Large intestine (tissue), 3 donors: Measurements from ENCODE around the gene UCKL1. TPM values are rescaled to one million over a fixed set of nuclear protein-coding genes. Genes with fewer than 3 reads are reported as not detected.
A peak's percentile ranks its signal among the peaks of the same experiment; 100 is the strongest.

Source experiments
- DNase-seq, 2 donors: peaks; one replicate each; pipeline versions ENCODE4 v3.0.0 to v3.0.0-alpha.2; 2013
- H3K27ac ChIP-seq: one replicate; pipeline ENCODE4 v1.5.1; 2013; ENCODE audit warnings: low read length
- H3K27me3 ChIP-seq: 2 replicates; pipeline ENCODE4 v1.6.1; 2013; ENCODE audit warnings: low read length; ENCODE audit not compliant: control insufficient read depth, insufficient read depth
- H3K36me3 ChIP-seq: 2 replicates; pipeline ENCODE4 v1.6.1; 2013; ENCODE audit warnings: low read length; ENCODE audit not compliant: control insufficient read depth, insufficient read depth
- H3K4me1 ChIP-seq: one replicate; pipeline ENCODE4 v1.6.1; 2013; ENCODE audit warnings: low read length; ENCODE audit not compliant: control insufficient read depth, insufficient read depth
- H3K4me3 ChIP-seq: one replicate; pipeline ENCODE4 v1.5.1; 2013; ENCODE audit warnings: low read length
- H3K9me3 ChIP-seq: one replicate; pipeline ENCODE4 v1.6.1; 2013; ENCODE audit warnings: mild to moderate bottlenecking, low read depth, low read length, moderate library complexity; ENCODE audit not compliant: control insufficient read depth
- WGBS: methylation state at CpG from one replicate; pipeline ENCODE4 v1.1.5; 2013; ENCODE audit warnings: low lambda C conversion rate; ENCODE audit not compliant: insufficient coverage; 5-methylcytosine and 5-hydroxymethylcytosine counted together
- polyA plus RNA-seq: library from polyadenylated mRNA; unstranded; fragments of 120-200 nt; gene quantifications from one replicate; pipeline ENCODE4 v1.2.1, GENCODE V29; 2013

Gene UCKL1
- polyA plus RNA-seq, 1 donor = 54.2 TPM

DNA sequence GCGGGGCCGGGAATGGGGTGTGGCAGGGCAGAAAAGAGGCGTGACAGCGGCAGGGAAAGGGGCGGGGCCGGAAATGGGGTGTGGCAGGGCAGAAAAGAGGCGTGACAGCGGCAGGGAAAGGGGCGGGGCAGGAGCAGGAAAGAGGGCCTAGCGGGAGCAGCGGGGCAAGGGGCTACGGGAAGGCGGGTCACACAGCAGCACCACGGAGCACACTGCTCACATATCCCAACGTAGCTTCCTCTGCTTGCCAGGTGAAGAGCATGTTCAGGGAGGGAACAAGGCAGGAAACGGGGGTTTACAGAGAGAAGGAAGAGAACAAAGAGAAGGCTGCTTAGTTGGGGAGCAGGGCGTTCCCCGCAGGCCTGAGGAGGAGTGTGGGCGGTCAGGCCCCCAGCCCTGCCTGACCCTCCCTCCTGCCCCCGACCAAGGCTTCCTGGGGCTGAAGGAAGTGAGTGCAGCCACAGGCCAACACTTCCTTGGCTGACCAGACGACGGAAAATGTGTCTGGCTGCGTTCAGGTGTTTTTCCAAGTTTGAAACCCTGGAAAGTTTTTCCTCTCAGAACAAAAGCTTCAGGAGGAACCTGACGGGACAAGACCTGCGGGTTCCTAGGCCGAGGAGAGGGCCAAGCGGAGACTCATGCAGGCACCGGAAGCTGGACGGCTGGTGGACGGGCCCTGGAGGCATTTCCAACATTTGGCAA, 13.8 kb downstream of the UCKL1 start:
- peaks cover 30% of the 10 kb centered on the region for H3K9me3 ChIP-seq
- H3K4me1 ChIP-seq = peaks cover 4% of the 10 kb centered on the region
- 87% methylated on average over 3 of the region's 30 CpGs for WGBS
- H3K27me3 ChIP-seq = no peaks in the 10 kb centered on the region
- DNase-seq = peak in 1 of 2 donors; percentile 40
- peak overlapping the region; percentile 38 for H3K27ac ChIP-seq
- peaks cover 71% of the 10 kb centered on the region for H3K36me3 ChIP-seq
- no peak overlapping the region for H3K4me3 ChIP-seq

DNA sequence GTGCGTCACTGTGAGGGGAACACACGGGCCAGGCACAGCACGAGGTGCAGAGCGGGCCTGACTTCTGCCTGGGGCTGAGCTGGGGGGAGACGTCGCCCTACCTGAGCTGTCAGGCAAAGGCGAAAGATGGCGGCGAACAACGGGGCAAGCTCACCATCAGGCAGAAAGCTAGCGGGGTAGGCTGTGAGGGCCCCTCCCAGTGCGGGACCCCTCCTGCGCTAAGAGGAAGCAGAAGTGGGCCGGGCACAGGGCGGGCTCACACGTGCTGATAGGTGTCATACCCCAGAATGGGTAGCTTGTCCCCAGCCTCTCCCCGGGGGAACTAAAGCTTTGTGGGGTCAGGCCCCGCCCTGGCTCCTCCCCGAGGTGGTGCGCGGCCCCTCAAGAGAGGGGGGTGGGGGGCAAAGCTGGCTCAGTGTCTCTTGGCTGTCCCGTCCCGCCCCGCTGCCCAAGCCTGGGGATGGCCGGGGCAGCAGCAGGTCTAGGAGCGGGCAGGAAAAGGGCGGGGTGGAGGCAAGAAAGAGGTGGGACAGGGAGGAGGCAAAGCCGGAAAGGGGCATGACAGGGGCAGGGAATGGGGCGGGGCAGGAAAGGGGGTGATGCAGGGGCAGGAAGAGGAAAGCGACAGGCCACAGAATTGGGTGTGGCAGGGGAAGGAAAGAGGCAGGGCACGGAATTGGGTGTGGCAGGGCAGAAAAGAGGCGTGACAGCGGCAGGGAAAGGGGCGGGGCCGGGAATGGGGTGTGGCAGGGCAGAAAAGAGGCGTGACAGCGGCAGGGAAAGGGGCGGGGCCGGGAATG, 14.7 kb downstream of the UCKL1 start:
- DNase-seq = no peak
- WGBS = 20% methylated on average over 1 of the region's 39 CpGs
- H3K36me3 ChIP-seq = peaks cover 71% of the 10 kb centered on the region
- H3K27ac ChIP-seq = no peak overlapping the region
- H3K4me3 ChIP-seq = no peak overlapping the region
- H3K9me3 ChIP-seq = peaks cover 30% of the 10 kb centered on the region
- no peaks in the 10 kb centered on the region for H3K27me3 ChIP-seq
- H3K4me1 ChIP-seq = peaks cover 4% of the 10 kb centered on the region

GRCh38 chr20:63940472-63941266, 15.5 kb downstream of the UCKL1 start:
- peaks cover 68% of the 10 kb centered on the region for H3K36me3 ChIP-seq
- H3K27ac ChIP-seq = no peak overlapping the region
- no peak overlapping the region for H3K4me3 ChIP-seq
- DNase-seq = no peak
- WGBS = no CpG with 5 or more reads among the region's 58 CpGs
- peaks cover 4% of the 10 kb centered on the region for H3K4me1 ChIP-seq
- no peaks in the 10 kb centered on the region for H3K27me3 ChIP-seq
- peaks cover 30% of the 10 kb centered on the region for H3K9me3 ChIP-seq

GRCh38 chr20:63940071-63940471, 16.1 kb downstream of the UCKL1 start:
- H3K36me3 ChIP-seq = peaks cover 68% of the 10 kb centered on the region
- no peaks in the 10 kb centered on the region for H3K27me3 ChIP-seq
- H3K9me3 ChIP-seq = peaks cover 30% of the 10 kb centered on the region
- no peak for DNase-seq
- H3K4me1 ChIP-seq = peaks cover 4% of the 10 kb centered on the region
- WGBS = no CpG with 5 or more reads among the region's 23 CpGs
- H3K4me3 ChIP-seq = no peak overlapping the region
- no peak overlapping the region for H3K27ac ChIP-seq

DNA sequence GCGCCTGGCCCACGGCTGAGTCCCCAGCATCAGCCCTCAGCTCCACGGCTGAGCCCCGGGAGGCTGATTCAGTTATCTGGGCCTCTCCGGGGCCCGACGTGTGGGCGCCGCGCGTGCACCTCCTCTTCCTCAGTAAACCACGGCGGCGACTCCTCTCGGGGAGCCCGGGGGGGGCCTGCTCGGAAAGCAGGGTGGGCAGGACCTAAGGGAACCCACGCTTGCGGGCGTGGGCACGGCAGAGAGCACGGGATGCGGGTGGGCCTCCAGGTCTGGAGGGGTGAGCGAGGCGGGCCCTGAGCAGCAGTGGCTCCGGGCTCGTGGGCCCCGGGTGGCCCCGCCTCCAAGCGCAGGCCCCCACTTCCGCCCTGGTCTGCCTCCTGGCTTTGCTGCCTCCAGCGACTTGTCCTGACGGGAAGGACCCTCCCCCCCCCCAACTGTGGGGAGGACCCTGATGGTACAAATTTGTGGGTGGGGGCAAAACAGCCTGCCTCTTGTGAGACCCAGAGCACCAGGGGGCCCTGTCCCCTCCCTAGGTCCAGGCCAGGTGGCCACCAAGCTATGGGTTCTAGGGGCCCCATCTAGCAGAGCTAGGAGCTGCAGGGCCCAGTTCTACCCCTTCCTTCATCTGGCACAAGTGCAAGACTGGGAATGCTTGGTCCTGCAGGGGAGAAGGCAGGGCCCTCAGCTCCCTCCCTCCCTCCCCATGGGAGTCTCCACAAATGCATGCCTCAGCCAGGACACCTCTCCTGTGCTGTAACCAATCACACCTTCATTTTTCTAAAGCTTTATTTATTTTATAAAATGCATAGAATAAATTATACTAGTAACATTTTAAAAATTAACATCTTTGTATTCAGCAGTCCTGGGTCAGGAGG, 16.9 kb downstream of the UCKL1 start:
- WGBS = no CpG with 5 or more reads among the region's 33 CpGs
- DNase-seq = no peak

GRCh38 chr20:63937596-63937995, 18.6 kb downstream of the UCKL1 start:
- H3K4me1 ChIP-seq = peaks cover under 1% of the 10 kb centered on the region
- no peak overlapping the region for H3K4me3 ChIP-seq
- H3K27me3 ChIP-seq = no peaks in the 10 kb centered on the region
- no peak overlapping the region for H3K27ac ChIP-seq
- WGBS = 89% methylated on average over 6 of the region's 14 CpGs
- H3K9me3 ChIP-seq = peaks cover 30% of the 10 kb centered on the region
- no peak for DNase-seq
- peaks cover 67% of the 10 kb centered on the region for H3K36me3 ChIP-seq

More for the DNA sequence above, 16.9 kb downstream of the UCKL1 start:
- H3K27ac ChIP-seq = no peak overlapping the region
- H3K9me3 ChIP-seq = peaks cover 30% of the 10 kb centered on the region
- H3K36me3 ChIP-seq = peaks cover 68% of the 10 kb centered on the region
- H3K4me1 ChIP-seq = peaks cover 4% of the 10 kb centered on the region
- no peaks in the 10 kb centered on the region for H3K27me3 ChIP-seq
- no peak overlapping the region for H3K4me3 ChIP-seq

DNA sequence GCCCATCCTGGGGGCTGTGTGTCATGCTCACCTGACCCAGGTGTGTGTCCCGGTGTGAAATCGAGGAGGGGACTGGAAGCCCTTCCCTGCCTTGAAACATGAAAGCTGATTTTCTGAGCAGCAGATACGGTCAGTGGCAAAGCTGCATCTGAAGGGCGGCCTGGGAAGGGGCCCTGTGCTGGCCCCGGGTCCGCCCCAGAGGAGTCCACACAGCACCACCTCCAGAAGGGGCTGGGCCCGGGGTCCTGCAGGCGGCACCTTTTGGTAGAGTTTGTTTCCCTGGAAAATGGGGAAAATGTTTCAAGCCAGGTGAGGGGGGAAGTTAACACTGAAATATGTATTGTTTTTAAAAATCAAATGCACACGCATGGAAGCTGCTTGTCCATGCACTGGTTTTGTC, 20.8 kb downstream of the UCKL1 start:
- Histone ChIP-seq H3K4me1 (no peaks in the 10 kb centered on the region), H3K36me3 (peaks cover 72% of the 10 kb centered on the region), H3K9me3 (peaks cover 13% of the 10 kb centered on the region), H3K27ac (no peak overlapping the region), H3K4me3 (no peak overlapping the region), H3K27me3 (no peaks in the 10 kb centered on the region)
- DNase-seq = no peak
- WGBS = no CpG with 5 or more reads among the region's 9 CpGs

- Histone ChIP-seq H3K36me3 (peaks cover 71% of the 10 kb centered on the region), H3K4me3 (no peak overlapping the region), H3K9me3 (peaks cover 9% of the 10 kb centered on the region), H3K27ac (no peak overlapping the region), H3K27me3 (no peaks in the 10 kb centered on the region), H3K4me1 (no peaks in the 10 kb centered on the region)
- no CpG with 5 or more reads among the region's 37 CpGs for WGBS
- DNase-seq = no peak
These were observed 21.7 kb downstream of the UCKL1 start for GRCh38 chr20:63934271-63935068.

- Histone ChIP-seq H3K4me3 (no peak overlapping the region), H3K9me3 (peaks cover 4% of the 10 kb centered on the region), H3K36me3 (peaks cover 70% of the 10 kb centered on the region), H3K27me3 (no peaks in the 10 kb centered on the region), H3K27ac (no peak overlapping the region), H3K4me1 (no peaks in the 10 kb centered on the region)
- WGBS = no CpG with 5 or more reads among the region's 5 CpGs
- no peak for DNase-seq
These were observed 22.6 kb downstream of the UCKL1 start for GRCh38 chr20:63933646-63934045.
